ENCODE results near the gene RAB4A. TPM values are rescaled to one million over a fixed set of nuclear protein-coding genes. Genes with fewer than 3 reads are reported as not detected.

The RAB4A gene
- total RNA-seq, 2 experiments from 2014 or later, result 26.5 to 27.2 TPM

- CTCF ChIA-PET, result interaction anchor here (1.2 to 1.4 kb wide), 2 partner anchors 11 to 33 kb away, joined by 3 read pairs; no protein-coding TSS in a partner anchor
- peaks cover 20% of the 10 kb centered on the region for H3K36me3 Mint-ChIP-seq
- no peak overlapping the region for H3K27ac Mint-ChIP-seq
- no peak overlapping the region for H3K4me3 Mint-ChIP-seq
- no peak for ATAC-seq
- H3K27me3 Mint-ChIP-seq, result no peaks in the 10 kb centered on the region
- peaks cover under 1% of the 10 kb centered on the region for H3K4me1 Mint-ChIP-seq
- H3K9me3 Mint-ChIP-seq (ENCODE audit: low read depth), result no peaks in the 10 kb centered on the region
- no peak for DNase-seq
These were observed 27.5 kb downstream of the RAB4A start for GRCh38 chr1:229298420-229298819.

- H3K36me3 Mint-ChIP-seq, result peaks cover 25% of the 10 kb centered on the region
- H3K27ac Mint-ChIP-seq, result no peak overlapping the region
- ATAC-seq, result no peak
- CTCF ChIA-PET, result interaction anchor here (0.6 to 1.4 kb wide), 3 partner anchors 12 to 208 kb away, joined by 3 read pairs; no protein-coding TSS in a partner anchor
- no peaks in the 10 kb centered on the region for H3K27me3 Mint-ChIP-seq
- no peak for DNase-seq
- H3K4me1 Mint-ChIP-seq, result peaks cover 2% of the 10 kb centered on the region
- H3K4me3 Mint-ChIP-seq, result no peak overlapping the region
- H3K9me3 Mint-ChIP-seq (ENCODE audit: low read depth), result no peaks in the 10 kb centered on the region
These were observed 28.1 kb downstream of the RAB4A start for GRCh38 chr1:229298887-229299503.

- peaks cover 6% of the 10 kb centered on the region for H3K4me1 Mint-ChIP-seq
- DNase-seq (no peak), ATAC-seq (no peak)
- no peak overlapping the region for H3K4me3 Mint-ChIP-seq
- CTCF ChIA-PET, result no interaction called here
- H3K36me3 Mint-ChIP-seq, result peaks cover 30% of the 10 kb centered on the region
- no peaks in the 10 kb centered on the region for H3K9me3 Mint-ChIP-seq (ENCODE audit: low read depth)
- no peak overlapping the region for H3K27ac Mint-ChIP-seq
- H3K27me3 Mint-ChIP-seq, result no peaks in the 10 kb centered on the region
These were observed 29.3 kb downstream of the RAB4A start for GRCh38 chr1:229300099-229300757.

GRCh38 chr1:229302740-229303139, 31.8 kb downstream of the RAB4A start:
- DNase-seq (no peak), ATAC-seq (no peak)
- H3K9me3 Mint-ChIP-seq (ENCODE audit: low read depth), result no peaks in the 10 kb centered on the region
- H3K27ac Mint-ChIP-seq, result no peak overlapping the region
- CTCF ChIA-PET, result no interaction called here
- H3K27me3 Mint-ChIP-seq, result no peaks in the 10 kb centered on the region
- peaks cover 8% of the 10 kb centered on the region for H3K4me1 Mint-ChIP-seq
- peaks cover 35% of the 10 kb centered on the region for H3K36me3 Mint-ChIP-seq
- no peak overlapping the region for H3K4me3 Mint-ChIP-seq

- peaks cover 35% of the 10 kb centered on the region for H3K36me3 Mint-ChIP-seq
- H3K27me3 Mint-ChIP-seq, result no peaks in the 10 kb centered on the region
- H3K4me3 Mint-ChIP-seq, result no peak overlapping the region
- no peaks in the 10 kb centered on the region for H3K9me3 Mint-ChIP-seq (ENCODE audit: low read depth)
- ATAC-seq, result peak; percentile 64
- H3K27ac Mint-ChIP-seq, result peak overlapping the region; percentile 3
- peaks cover 8% of the 10 kb centered on the region for H3K4me1 Mint-ChIP-seq
- DNase-seq, result no peak
- CTCF ChIA-PET, result no interaction called here
These were observed 32.9 kb downstream of the RAB4A start for GRCh38 chr1:229303855-229304254.

- Mint-ChIP-seq H3K9me3 (ENCODE audit: low read depth) (no peaks in the 10 kb centered on the region), H3K4me3 (no peak overlapping the region), H3K27me3 (no peaks in the 10 kb centered on the region), H3K36me3 (peaks cover 30% of the 10 kb centered on the region), H3K4me1 (peaks cover 8% of the 10 kb centered on the region), H3K27ac (no peak overlapping the region)
- CTCF ChIA-PET, result no interaction called here
- ATAC-seq (no peak), DNase-seq (no peak)
These were observed 34.5 kb downstream of the RAB4A start for GRCh38 chr1:229305392-229305791.

GRCh38 chr1:229309074-229309473, 38.2 kb downstream of the RAB4A start:
- no peaks in the 10 kb centered on the region for H3K9me3 Mint-ChIP-seq (ENCODE audit: low read depth)
- H3K4me3 Mint-ChIP-seq, result no peak overlapping the region
- DNase-seq, result no peak
- H3K27me3 Mint-ChIP-seq, result no peaks in the 10 kb centered on the region
- peaks cover 15% of the 10 kb centered on the region for H3K36me3 Mint-ChIP-seq
- H3K27ac Mint-ChIP-seq, result no peak overlapping the region
- ATAC-seq, result no peak
- CTCF ChIA-PET, result no interaction called here
- peaks cover 6% of the 10 kb centered on the region for H3K4me1 Mint-ChIP-seq

GRCh38 chr1:229309684-229310083, 38.8 kb downstream of the RAB4A start:
- ATAC-seq (no peak), DNase-seq (no peak)
- CTCF ChIA-PET, result interaction anchor here (1.0 kb wide), 2 partner anchors 9 to 34 kb away, joined by 3 read pairs; no protein-coding TSS in a partner anchor
- Mint-ChIP-seq H3K4me1 (peaks cover 2% of the 10 kb centered on the region), H3K4me3 (no peak overlapping the region), H3K9me3 (ENCODE audit: low read depth) (no peaks in the 10 kb centered on the region), H3K36me3 (peaks cover 10% of the 10 kb centered on the region), H3K27me3 (no peaks in the 10 kb centered on the region), H3K27ac (no peak overlapping the region)

- Mint-ChIP-seq H3K9me3 (ENCODE audit: low read depth) (no peaks in the 10 kb centered on the region), H3K4me3 (no peak overlapping the region), H3K27ac (no peak overlapping the region), H3K4me1 (no peaks in the 10 kb centered on the region), H3K36me3 (peaks cover 8% of the 10 kb centered on the region), H3K27me3 (no peaks in the 10 kb centered on the region)
- CTCF ChIA-PET, result interaction anchor here (1.0 kb wide), 1 partner anchor 8 kb away, joined by 3 read pairs; no protein-coding TSS in a partner anchor
- ATAC-seq, result no peak
- DNase-seq, result no peak
These were observed 39.9 kb downstream of the RAB4A start for GRCh38 chr1:229310833-229311232.

GRCh38 chr1:229316166-229316565, 45.3 kb downstream of the RAB4A start:
- no peaks in the 10 kb centered on the region for H3K27me3 Mint-ChIP-seq
- H3K9me3 Mint-ChIP-seq (ENCODE audit: low read depth), result no peaks in the 10 kb centered on the region
- no peak overlapping the region for H3K27ac Mint-ChIP-seq
- CTCF ChIA-PET, result no interaction called here
- H3K4me1 Mint-ChIP-seq, result no peaks in the 10 kb centered on the region
- ATAC-seq (no peak), DNase-seq (no peak)
- peaks cover 12% of the 10 kb centered on the region for H3K36me3 Mint-ChIP-seq
- no peak overlapping the region for H3K4me3 Mint-ChIP-seq

GRCh38 chr1:229318056-229318455, 47.1 kb downstream of the RAB4A start:
- ATAC-seq, result no peak
- no peak for DNase-seq
- Mint-ChIP-seq H3K27me3 (no peaks in the 10 kb centered on the region), H3K4me1 (no peaks in the 10 kb centered on the region), H3K9me3 (ENCODE audit: low read depth) (no peaks in the 10 kb centered on the region), H3K36me3 (peaks cover 14% of the 10 kb centered on the region), H3K27ac (no peak overlapping the region), H3K4me3 (no peak overlapping the region)
- CTCF ChIA-PET, result interaction anchor here (1.8 kb wide), 1 partner anchor 59 kb away, joined by 5 read pairs; no protein-coding TSS in a partner anchor

GRCh38 chr1:229319487-229319886, 48.6 kb downstream of the RAB4A start:
- Mint-ChIP-seq H3K4me1 (no peaks in the 10 kb centered on the region), H3K27ac (no peak overlapping the region), H3K4me3 (no peak overlapping the region), H3K9me3 (ENCODE audit: low read depth) (no peaks in the 10 kb centered on the region), H3K27me3 (no peaks in the 10 kb centered on the region), H3K36me3 (peaks cover 22% of the 10 kb centered on the region)
- ATAC-seq, result no peak
- CTCF ChIA-PET, result interaction anchor here (1.2 to 1.8 kb wide), 2 partner anchors 9 to 61 kb away, joined by 3 to 5 read pairs; no protein-coding TSS in a partner anchor
- no peak for DNase-seq

GRCh38 chr1:229323201-229323600, 52.3 kb downstream of the RAB4A start:
- Mint-ChIP-seq H3K27ac (no peak overlapping the region), H3K4me1 (peaks cover 21% of the 10 kb centered on the region), H3K27me3 (no peaks in the 10 kb centered on the region), H3K36me3 (peaks cover 37% of the 10 kb centered on the region), H3K4me3 (no peak overlapping the region), H3K9me3 (ENCODE audit: low read depth) (no peaks in the 10 kb centered on the region)
- CTCF ChIA-PET, result no interaction called here
- DNase-seq, result no peak
- ATAC-seq, result no peak
